Right forelimb (tissue), 1 donor: Measurements from ENCODE around the gene RDH16.
"Not testable (repeated sequence)": the region's sequence is repeated elsewhere in the genome, so short reads cannot be mapped to it uniquely, and the experiment has no call there.

ENCODE experiments used
- DNase-seq: peaks from one replicate; pipeline ENCODE4 v3.0.0-alpha.2; 2018

RDH16 gene

GRCh38 chr12:56916296-56916995 lies 41.0 kb downstream of the RDH16 start:
- DNase-seq: no peak

- no peak for DNase-seq
These were observed 42.7 kb downstream of the RDH16 start for GRCh38 chr12:56914724-56915123.

GRCh38 chr12:56914256-56914655 lies 43.2 kb downstream of the RDH16 start:
- no peak for DNase-seq

DNA sequence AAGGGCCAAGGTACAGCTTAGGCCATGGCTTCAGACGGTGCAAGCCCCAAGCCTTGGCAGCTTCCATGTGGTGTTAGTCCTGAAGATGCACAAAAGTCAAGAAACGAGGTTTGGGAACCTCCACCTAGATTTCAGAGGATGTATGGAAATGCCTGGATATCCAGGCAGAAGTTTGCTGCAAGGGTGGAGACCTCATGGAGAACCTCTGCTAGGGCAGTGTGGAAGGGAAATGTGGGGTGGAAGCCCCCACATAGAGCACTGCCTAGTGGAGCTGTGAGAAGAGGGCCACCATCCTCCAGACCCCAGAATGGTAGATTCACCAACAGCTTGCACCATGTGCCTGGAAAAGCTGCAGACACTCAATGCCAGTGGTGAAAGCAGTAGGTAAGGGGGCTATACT lies 48.0 kb downstream of the RDH16 start:
- DNase-seq: not testable (repeated sequence)

DNA sequence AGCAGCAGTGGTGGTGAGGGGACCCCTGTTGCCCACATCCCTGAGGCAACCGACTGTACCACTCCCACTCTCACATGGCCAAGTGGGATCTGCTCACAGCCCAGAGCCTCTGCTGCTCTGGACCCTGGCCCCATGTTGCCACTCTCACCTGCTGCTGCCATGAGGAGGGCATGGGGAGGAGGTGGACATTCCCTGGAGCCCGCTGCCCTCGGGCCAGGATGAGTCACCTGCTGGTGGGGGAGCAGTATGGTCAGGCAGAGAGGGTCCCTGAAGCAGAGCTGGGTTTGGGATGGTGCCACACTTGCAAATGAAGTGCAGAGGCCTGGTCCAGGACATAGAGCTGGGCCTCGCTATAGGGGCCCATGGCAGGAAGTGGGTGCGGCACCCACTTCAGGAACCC lies 49.3 kb downstream of the RDH16 start:
- DNase-seq: no peak

- DNase-seq: no peak
These were observed 51.6 kb downstream of the RDH16 start for GRCh38 chr12:56905852-56906251.

DNA sequence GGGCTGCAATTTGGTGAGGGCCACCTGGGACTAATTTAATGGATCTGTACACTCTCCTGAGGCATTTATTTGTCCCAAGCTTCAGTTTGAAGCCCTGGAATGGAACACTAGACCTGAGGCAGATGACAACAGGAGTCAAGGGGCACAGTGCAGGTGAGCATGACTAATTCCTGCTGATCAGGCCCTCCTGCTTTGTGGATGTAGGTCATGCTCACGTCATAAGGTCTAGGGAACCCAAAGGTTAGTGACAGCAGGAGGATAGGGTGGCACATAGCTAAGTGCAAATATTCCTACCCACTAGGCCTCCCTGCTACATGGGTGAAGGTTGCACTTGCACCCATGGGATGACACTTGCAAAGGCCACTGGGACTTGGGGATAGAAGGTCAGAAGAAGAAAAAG lies 54.0 kb downstream of the RDH16 start:
- DNase-seq: no peak
